ENCODE data around the gene FCGR2B.
"Not testable (repeated sequence)": the region's sequence is repeated elsewhere in the genome, so short reads cannot be mapped to it uniquely, and the experiment has no call there.

DNA sequence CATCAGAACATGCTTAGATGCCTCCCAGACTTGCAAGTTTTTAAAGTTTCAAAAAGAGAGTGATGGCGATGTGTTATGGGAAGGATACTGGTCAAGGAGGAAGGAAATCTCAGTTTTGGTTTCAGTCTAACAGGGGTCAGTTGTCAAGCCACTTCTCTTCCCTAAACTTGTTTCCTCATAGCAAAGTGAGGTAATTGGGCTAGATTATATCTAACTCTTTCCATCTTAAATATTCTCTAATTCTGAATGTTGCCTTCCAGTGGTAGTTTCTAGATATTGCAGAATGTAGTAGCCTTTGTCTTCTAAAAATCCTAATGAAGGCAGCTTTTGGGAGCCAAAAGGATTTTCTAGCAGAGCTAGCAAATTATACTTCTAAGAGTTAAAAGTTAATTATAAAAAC lies 20.2 kb upstream of the FCGR2B start:
- TF ChIP-seq, protein P1, sequence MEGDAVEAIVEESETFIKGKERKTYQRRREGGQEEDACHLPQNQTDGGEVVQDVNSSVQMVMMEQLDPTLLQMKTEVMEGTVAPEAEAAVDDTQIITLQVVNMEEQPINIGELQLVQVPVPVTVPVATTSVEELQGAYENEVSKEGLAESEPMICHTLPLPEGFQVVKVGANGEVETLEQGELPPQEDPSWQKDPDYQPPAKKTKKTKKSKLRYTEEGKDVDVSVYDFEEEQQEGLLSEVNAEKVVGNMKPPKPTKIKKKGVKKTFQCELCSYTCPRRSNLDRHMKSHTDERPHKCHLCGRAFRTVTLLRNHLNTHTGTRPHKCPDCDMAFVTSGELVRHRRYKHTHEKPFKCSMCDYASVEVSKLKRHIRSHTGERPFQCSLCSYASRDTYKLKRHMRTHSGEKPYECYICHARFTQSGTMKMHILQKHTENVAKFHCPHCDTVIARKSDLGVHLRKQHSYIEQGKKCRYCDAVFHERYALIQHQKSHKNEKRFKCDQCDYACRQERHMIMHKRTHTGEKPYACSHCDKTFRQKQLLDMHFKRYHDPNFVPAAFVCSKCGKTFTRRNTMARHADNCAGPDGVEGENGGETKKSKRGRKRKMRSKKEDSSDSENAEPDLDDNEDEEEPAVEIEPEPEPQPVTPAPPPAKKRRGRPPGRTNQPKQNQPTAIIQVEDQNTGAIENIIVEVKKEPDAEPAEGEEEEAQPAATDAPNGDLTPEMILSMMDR (IDR thresholded peaks at IDR 0.05) = peak; percentile 24
- TF ChIP-seq TEAD4 (IDR thresholded peaks at IDR 0.05; ENCODE audit: borderline replicate concordance, insufficient read depth) = not testable (repeated sequence)

Measured in SK-N-SH (cell line).